Osteoblast (primary cell): ENCODE data around the gene CCDC174. TPM values are rescaled to one million over a fixed set of nuclear protein-coding genes. Genes with fewer than 3 reads are reported as not detected.

Experiments
- DNase-seq: peaks from one replicate; pipeline ENCODE4 v3.0.0; 2011; ENCODE audit warnings: low spot score, mixed read lengths; ENCODE audit not compliant: insufficient read length; ENCODE audit errors: missing footprints
- H2AFZ ChIP-seq: 2 replicates; pipeline ENCODE4 v1.6.0; 2011; ENCODE audit warnings: mild to moderate bottlenecking, low read length
- H3K27ac ChIP-seq: 2 replicates; pipeline ENCODE4 v1.5.1; 2011; ENCODE audit warnings: mild to moderate bottlenecking, low read depth, low read length, moderate library complexity
- H3K27me3 ChIP-seq: 2 replicates; pipeline ENCODE4 v1.6.0; 2012; ENCODE audit warnings: mild to moderate bottlenecking, control low read depth, inconsistent platforms, low read length, moderate library complexity; ENCODE audit not compliant: insufficient read depth
- H3K36me3 ChIP-seq: 2 replicates; pipeline ENCODE4 v1.5.1; 2011; ENCODE audit warnings: mild to moderate bottlenecking, low read length, control low read depth, moderate library complexity; ENCODE audit not compliant: insufficient read depth
- H3K4me1 ChIP-seq: 2 replicates; pipeline ENCODE4 v1.5.1; 2011; ENCODE audit warnings: mild to moderate bottlenecking, low read length, control low read depth, moderate library complexity; ENCODE audit not compliant: insufficient read depth
- H3K4me2 ChIP-seq: 2 replicates; pipeline ENCODE4 v1.6.0; 2011; ENCODE audit warnings: mild to moderate bottlenecking, low read length; ENCODE audit not compliant: insufficient read depth
- H3K4me3 ChIP-seq: fragments of 200-600 bp; sonication (generic); 3 replicates; pipeline ENCODE4 v1.5.1; 2012; ENCODE audit warnings: mild to moderate bottlenecking, low read length, inconsistent platforms; ENCODE audit not compliant: insufficient read depth
- H3K79me2 ChIP-seq: 2 replicates; pipeline ENCODE4 v1.6.0; 2012; ENCODE audit warnings: mild to moderate bottlenecking, low read length, control low read depth, inconsistent platforms; ENCODE audit not compliant: insufficient read depth
- H3K9me3 ChIP-seq: 2 replicates; pipeline ENCODE4 v1.5.1; 2011; ENCODE audit warnings: low read depth, low read length, control low read depth
- H4K20me1 ChIP-seq: 2 replicates; pipeline ENCODE4 v1.6.0; 2012; ENCODE audit warnings: mild to moderate bottlenecking, low read length, control low read depth; ENCODE audit not compliant: insufficient read depth
- total RNA-seq: library from RNA; depleted of rRNA; stranded (reverse); fragments of >200 nt; gene quantifications from 2 replicates; pipeline ENCODE4 v1.2.3, GENCODE V29; 2012
- TF ChIP-seq, protein P1 (sequence below): IDR thresholded peaks from 2 replicates; pipeline ENCODE4 v1.5.1; 2011; ENCODE audit warnings: mild to moderate bottlenecking, low read depth, low read length, moderate library complexity; ENCODE audit errors: extremely low read depth

The CCDC174 gene
- total RNA-seq, 1 donor, result 14.5 TPM

DNA sequence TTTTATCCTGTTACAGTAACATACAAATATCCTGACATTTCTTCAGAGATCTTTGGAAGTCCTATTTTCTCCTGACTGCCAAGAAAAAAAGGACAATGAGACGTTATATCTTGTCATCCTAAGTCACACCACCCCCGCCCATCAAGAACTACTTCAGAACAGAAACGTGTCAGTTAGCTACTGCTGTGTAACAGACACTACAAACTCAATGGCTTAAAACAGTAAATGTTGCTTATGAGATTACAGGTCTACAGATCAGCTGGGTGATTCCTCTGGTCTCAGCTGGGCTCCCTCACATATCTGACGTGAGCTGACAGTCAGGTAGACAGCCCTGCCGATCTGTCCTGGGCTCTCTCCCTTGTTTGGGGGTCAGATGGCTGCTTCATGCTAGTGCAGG, 20.5 kb upstream of the CCDC174 start:
- H3K4me3 ChIP-seq, result no peak overlapping the region

DNA sequence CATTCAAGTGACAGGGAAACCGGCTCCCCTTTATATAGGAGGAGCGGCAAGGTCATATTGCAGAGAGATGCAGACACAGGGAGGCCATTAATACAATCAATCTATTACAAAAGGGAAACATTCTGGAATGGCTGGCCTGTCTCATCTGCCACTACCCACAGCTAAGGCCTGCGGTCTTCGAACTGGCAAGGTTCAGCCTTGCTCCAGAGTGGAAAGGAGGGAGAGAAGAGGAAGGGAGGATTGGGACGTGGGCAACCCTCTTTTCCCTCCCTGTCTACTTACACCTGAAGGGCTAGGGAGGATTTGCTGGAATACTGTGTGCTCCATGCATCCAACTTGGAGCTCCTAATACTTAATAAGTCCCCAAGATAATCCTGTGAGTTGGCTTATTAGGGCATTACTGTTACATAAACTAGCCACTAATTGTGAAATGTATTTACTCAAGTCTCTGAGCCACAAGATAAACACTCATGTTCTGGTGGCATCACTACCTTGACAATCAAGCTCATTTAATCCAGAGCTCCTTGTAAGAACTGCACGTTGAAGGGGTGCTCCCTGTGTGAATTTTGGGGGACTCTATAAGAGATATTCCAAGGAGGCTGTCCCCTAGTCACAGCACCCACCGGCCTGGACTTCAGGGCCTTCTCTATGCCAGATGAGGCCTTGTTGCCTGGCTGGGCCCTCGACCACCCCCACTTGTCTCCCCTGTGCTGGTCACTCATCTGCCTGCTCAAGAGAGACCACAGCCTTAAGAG, 19.7 kb upstream of the CCDC174 start:
- Histone ChIP-seq H3K27ac (no peak overlapping the region), H3K79me2 (no peaks in the 10 kb centered on the region), H3K9me3 (no peaks in the 10 kb centered on the region), H3K27me3 (no peaks in the 10 kb centered on the region), H4K20me1 (no peaks in the 10 kb centered on the region), H3K4me1 (peaks cover 2% of the 10 kb centered on the region), H3K4me2 (no peak overlapping the region), H2AFZ (no peak overlapping the region), H3K36me3 (no peaks in the 10 kb centered on the region), H3K4me3 (no peak overlapping the region)
- TF ChIP-seq, protein P1, sequence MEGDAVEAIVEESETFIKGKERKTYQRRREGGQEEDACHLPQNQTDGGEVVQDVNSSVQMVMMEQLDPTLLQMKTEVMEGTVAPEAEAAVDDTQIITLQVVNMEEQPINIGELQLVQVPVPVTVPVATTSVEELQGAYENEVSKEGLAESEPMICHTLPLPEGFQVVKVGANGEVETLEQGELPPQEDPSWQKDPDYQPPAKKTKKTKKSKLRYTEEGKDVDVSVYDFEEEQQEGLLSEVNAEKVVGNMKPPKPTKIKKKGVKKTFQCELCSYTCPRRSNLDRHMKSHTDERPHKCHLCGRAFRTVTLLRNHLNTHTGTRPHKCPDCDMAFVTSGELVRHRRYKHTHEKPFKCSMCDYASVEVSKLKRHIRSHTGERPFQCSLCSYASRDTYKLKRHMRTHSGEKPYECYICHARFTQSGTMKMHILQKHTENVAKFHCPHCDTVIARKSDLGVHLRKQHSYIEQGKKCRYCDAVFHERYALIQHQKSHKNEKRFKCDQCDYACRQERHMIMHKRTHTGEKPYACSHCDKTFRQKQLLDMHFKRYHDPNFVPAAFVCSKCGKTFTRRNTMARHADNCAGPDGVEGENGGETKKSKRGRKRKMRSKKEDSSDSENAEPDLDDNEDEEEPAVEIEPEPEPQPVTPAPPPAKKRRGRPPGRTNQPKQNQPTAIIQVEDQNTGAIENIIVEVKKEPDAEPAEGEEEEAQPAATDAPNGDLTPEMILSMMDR, result no peak
- DNase-seq, result no peak

More for the DNA sequence above, 20.5 kb upstream of the CCDC174 start:
- Histone ChIP-seq H3K27ac (no peak overlapping the region), H3K36me3 (no peaks in the 10 kb centered on the region), H4K20me1 (no peaks in the 10 kb centered on the region), H2AFZ (no peak overlapping the region), H3K9me3 (no peaks in the 10 kb centered on the region), H3K27me3 (no peaks in the 10 kb centered on the region), H3K79me2 (no peaks in the 10 kb centered on the region), H3K4me2 (no peak overlapping the region), H3K4me1 (peaks cover 4% of the 10 kb centered on the region)
- TF ChIP-seq, protein P1, result no peak
- DNase-seq, result no peak

DNA sequence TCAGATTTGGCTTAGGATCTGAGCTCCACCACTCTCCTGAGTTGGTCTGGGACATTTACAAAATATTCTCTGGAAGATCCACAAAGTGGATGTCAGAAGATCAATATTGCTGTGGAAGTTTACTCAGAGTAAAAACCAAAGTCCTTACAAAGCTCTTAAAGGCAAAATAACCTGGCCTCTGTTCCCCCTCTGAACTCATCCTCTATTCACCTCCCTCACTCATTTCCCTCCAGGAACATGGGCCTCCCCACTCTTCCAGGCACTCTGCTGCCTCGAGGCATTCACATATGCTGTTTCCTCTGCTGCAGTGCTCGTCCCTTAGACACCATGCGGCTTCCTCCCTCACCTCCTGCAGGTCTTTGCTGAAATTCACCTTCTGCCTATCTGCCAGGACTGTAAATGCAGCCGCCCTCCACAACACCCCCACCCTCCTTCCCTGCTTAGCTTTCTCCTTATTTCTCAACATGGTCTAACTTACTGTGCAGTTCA, 19.1 kb upstream of the CCDC174 start:
- Histone ChIP-seq H3K4me1 (no peaks in the 10 kb centered on the region), H4K20me1 (no peaks in the 10 kb centered on the region), H3K4me2 (no peak overlapping the region), H3K4me3 (no peak overlapping the region), H3K27me3 (no peaks in the 10 kb centered on the region), H3K79me2 (no peaks in the 10 kb centered on the region), H2AFZ (no peak overlapping the region), H3K27ac (no peak overlapping the region), H3K36me3 (no peaks in the 10 kb centered on the region), H3K9me3 (no peaks in the 10 kb centered on the region)
- DNase-seq, result no peak
- TF ChIP-seq, protein P1, result no peak

DNA sequence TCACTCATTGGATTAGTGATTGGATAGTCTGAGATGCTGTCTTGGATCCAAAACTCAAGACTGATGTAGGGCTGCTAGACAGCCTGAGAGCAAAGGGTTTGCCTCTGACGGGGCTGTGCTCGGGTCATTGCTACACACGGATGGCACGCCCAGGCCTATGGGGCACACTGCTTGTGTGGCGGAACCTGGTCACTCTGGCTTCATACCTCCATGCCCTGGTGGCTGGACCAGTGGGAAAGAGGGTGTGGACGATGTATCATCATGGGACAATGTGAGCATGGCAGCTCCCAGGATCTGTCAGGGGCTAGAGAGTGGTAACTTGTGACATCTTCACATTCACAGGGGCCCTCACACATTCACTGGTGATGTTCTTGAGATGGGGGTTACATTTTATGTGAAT, 18.1 kb upstream of the CCDC174 start:
- DNase-seq, result no peak
- Histone ChIP-seq H4K20me1 (no peaks in the 10 kb centered on the region), H2AFZ (no peak overlapping the region), H3K4me1 (no peaks in the 10 kb centered on the region), H3K27ac (no peak overlapping the region), H3K4me3 (no peak overlapping the region), H3K27me3 (no peaks in the 10 kb centered on the region), H3K79me2 (no peaks in the 10 kb centered on the region), H3K4me2 (no peak overlapping the region), H3K9me3 (no peaks in the 10 kb centered on the region), H3K36me3 (no peaks in the 10 kb centered on the region)
- TF ChIP-seq, protein P1, result no peak
